ENCODE data around the gene KHDC4. TPM values are rescaled to one million over a fixed set of nuclear protein-coding genes. Genes with fewer than 3 reads are reported as not detected.

KHDC4 gene
- total and polyA plus RNA-seq, 2 of the 4 experiments (the other 2 are of a cell fraction) = 28.0 to 29.9 TPM

DNA sequence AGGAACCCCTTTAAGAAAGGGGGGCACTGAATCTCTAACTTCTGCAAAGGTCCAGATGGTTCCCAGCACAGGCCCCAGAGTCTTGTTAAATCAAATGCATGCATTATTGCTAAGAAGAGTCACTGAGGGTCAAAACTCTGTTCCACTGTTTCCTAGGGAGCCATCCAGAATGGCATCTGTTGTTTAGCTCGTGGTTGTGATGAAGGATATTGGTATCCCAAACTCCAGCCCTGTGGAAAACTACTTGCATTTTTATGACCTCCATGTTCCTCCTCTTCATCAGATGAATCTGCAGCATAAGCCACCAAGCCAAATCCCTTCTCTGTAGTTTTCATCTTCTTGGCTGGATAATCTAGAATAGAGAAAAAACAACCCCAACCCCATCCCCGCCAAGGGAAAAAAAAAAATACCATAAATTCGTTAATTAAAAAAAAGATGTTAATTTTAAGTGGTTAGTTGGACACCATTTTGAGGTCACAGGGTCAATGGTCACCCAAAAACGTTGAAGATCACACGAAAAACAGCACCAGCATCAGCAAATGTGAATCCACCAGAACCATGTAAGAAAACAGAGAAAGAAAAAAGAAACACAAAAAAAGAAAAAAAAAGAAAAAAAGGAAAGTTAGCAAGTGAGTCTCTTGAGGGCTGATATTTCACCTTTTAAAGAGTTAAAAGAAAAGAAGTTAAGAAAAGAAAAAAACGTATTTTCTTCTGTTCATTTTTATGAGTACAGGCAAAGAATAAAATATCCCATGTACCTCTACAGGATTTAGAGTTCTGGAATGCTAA is 20.1 kb downstream of the KHDC4 start:
- CTCF ChIA-PET = no interaction called here
- Histone ChIP-seq H3K4me2 (ENCODE audit: low read depth, low read length) (peak overlapping the region; percentile 9; the same call in 1 of the 2 replicates), H4K5ac (ENCODE audit: low read depth, low read length) (peak overlapping the region; percentile 64; the same call in 1 of the 2 replicates), H3K27me3 (ENCODE audit: control insufficient read depth, insufficient read depth, low read length) (no peaks in the 10 kb centered on the region), H2BK120ac (ENCODE audit: low read depth, low read length) (peak overlapping the region; percentile 85; the same call in 1 of the 2 replicates), H2BK20ac (ENCODE audit: low read depth, low read length) (0 out of 2 replicates have a peak overlapping the region, but pooled peaks have one; percentile 65), H3K4ac (ENCODE audit: low read depth, low read length) (peak overlapping the region; percentile 82), H4K8ac (ENCODE audit: low read depth in 2 of 2, low read length in 2 of 2) (0 out of 4 replicates have a peak overlapping the region, but pooled peaks of 1 of the 2 experiments have one; percentile 67), H3K56ac (ENCODE audit: extremely low read depth, insufficient read depth, low read length) (no peak overlapping the region), H3K23ac (ENCODE audit: low read depth, low read length) (peak overlapping the region; percentile 44; the same call in 1 of the 2 replicates), H3K9me3 (ENCODE audit: control insufficient read depth, insufficient read depth, low read length) (no peaks in the 10 kb centered on the region), H2AK9ac (replicated peaks; ENCODE audit: low read depth, low read length, poor library complexity) (no peak overlapping the region), H3K9ac (ENCODE audit: low read depth, low read length) (no peak overlapping the region), H3K14ac (replicated peaks; ENCODE audit: low read depth, low read length) (peak overlapping the region; percentile 70; the same call in 1 of the 2 replicates), H3K4me3 (ENCODE audit: insufficient read depth, low read depth, low read length) (no peak overlapping the region), H3K18ac (ENCODE audit: low read depth, low read length) (peak overlapping the region; percentile 71; the same call in 1 of the 2 replicates), H2BK5ac (ENCODE audit: low read depth, low read length, poor library complexity, severe bottlenecking) (peak overlapping the region; percentile 93), H2AFZ (replicated peaks; ENCODE audit: low read length, poor library complexity) (no peak overlapping the region), H4K91ac (ENCODE audit: insufficient read depth, low read depth, low read length) (peak overlapping the region; percentile 48; the same call in 1 of the 2 replicates), H3K36me3 (ENCODE audit: control insufficient read depth, insufficient read depth, low read length) (peaks cover 44% of the 10 kb centered on the region), H4K20me1 (ENCODE audit: insufficient read depth, low read length) (no peaks in the 10 kb centered on the region), H3K79me1 (ENCODE audit: low read depth in 1 of 2, low read length in 2 of 2) (peaks cover 20 to 35% of the 10 kb centered on the region in 2 experiments), H2AK5ac (ENCODE audit: low read depth, low read length) (no peak overlapping the region), H3K27ac (ENCODE audit: insufficient read depth, low read length) (peak overlapping the region; percentile 73; the same call in 1 of the 2 replicates), H3K9me1 (ENCODE audit: insufficient read depth, low read length) (peaks cover 2% of the 10 kb centered on the region; the same call in 1 of the 2 replicates), H2BK15ac (ENCODE audit: low read depth, low read length) (no peak overlapping the region), H3K4me1 (ENCODE audit: control insufficient read depth, insufficient read depth, low read length) (peaks cover 5% of the 10 kb centered on the region; the same call in 1 of the 2 replicates)
- BruUV-seq (replicated peaks) = no TSS peak
- ATAC-seq (ENCODE audit: low read depth) = peak; percentile 28
- no CpG with 5 or more reads among the region's 6 CpGs for WGBS, 2 experiments (ENCODE audit: extremely low coverage in 2 of 2, insufficient read length in 1 of 2)
- peak; percentile 89 for DNase-seq
- POLR2A ChIA-PET (ENCODE audit: unreplicated experiment) = no interaction called here
- in situ Hi-C loops (cut with MboI; ENCODE audit: low sequenced_read_pairs) (no loop called here), dilution Hi-C loops (cut with HindIII; ENCODE audit: low sequenced_read_pairs, unreplicated experiment) (no loop called here), intact Hi-C loops (cut with micrococcal nuclease) (no loop called here)
- TF ChIP-seq NFE2L2 (IDR thresholded peaks at IDR 0.05; ENCODE audit: low read depth, low read length) = no peak

Measured in IMR-90 (cell line).